Measurements from ENCODE around the gene SULT1E1. TPM values are rescaled to one million over a fixed set of nuclear protein-coding genes. Genes with fewer than 3 reads are reported as not detected.

Gene SULT1E1
- total and polyA plus RNA-seq, 7 donors = 0.05 TPM; not detected in 6

GRCh38 chr4:69823481-69824186, 36.3 kb downstream of the SULT1E1 start:
- H3K27ac ChIP-seq = no peak overlapping the region
- ATAC-seq = no peak
- intact Hi-C loops (cut with DNase I) = no loop called here
- no peaks in the 10 kb centered on the region for H3K9me3 ChIP-seq
- no peaks in the 10 kb centered on the region for H3K27me3 ChIP-seq (ENCODE audit: insufficient read depth in 3 of 3, low read length in 2 of 3)
- no peaks in the 10 kb centered on the region for H3K4me1 ChIP-seq
- 69 to 75% (median 71%) methylated on average over 8 of the region's 8 CpGs for WGBS, 3 donors
- TF ChIP-seq CTCF (IDR thresholded peaks at IDR 0.05) = no peak
- no peak for DNase-seq
- H3K36me3 ChIP-seq (ENCODE audit: insufficient read depth in 1 of 2, low read depth in 1 of 2) = no peaks in the 10 kb centered on the region
- H3K4me3 ChIP-seq = no peak overlapping the region

DNA sequence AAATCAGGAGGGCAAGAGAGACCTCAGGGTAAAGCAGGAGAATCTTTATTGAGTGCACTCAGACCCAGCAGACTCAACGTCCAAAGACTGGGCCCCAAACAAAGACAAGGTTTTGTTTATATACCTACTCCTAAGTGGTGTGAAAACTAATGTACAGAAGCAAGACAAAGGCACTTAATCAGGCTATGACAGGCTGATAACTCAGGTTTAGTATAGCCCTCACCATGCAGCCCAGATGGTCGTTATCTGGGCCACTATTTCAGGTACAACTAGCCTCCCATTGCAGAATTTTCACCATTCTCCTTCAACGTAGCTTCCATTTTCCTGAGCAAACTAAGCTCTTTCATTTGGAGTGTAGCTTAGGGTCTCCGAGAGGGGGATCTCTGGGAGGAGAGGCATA, 36.9 kb downstream of the SULT1E1 start:
- TF ChIP-seq CTCF (IDR thresholded peaks at IDR 0.05) = no peak
- H3K4me3 ChIP-seq = no peak overlapping the region
- no peak for ATAC-seq
- no peaks in the 10 kb centered on the region for H3K36me3 ChIP-seq (ENCODE audit: insufficient read depth in 1 of 2, low read depth in 1 of 2)
- no peaks in the 10 kb centered on the region for H3K27me3 ChIP-seq (ENCODE audit: insufficient read depth in 3 of 3, low read length in 2 of 3)
- intact Hi-C loops (cut with DNase I) = no loop called here
- 75 to 83% (median 80%) methylated on average over 4 of the region's 4 CpGs for WGBS, 3 donors
- H3K9me3 ChIP-seq = no peaks in the 10 kb centered on the region
- DNase-seq = no peak
- H3K27ac ChIP-seq = no peak overlapping the region
- no peaks in the 10 kb centered on the region for H3K4me1 ChIP-seq

GRCh38 chr4:69822198-69822597, 37.7 kb downstream of the SULT1E1 start:
- ATAC-seq (no peak), DNase-seq (no peak)
- TF ChIP-seq CTCF (IDR thresholded peaks at IDR 0.05) = no peak
- Histone ChIP-seq H3K4me3 (no peak overlapping the region), H3K27ac (no peak overlapping the region), H3K27me3 (ENCODE audit: insufficient read depth in 3 of 3, low read length in 2 of 3) (no peaks in the 10 kb centered on the region), H3K36me3 (ENCODE audit: insufficient read depth in 1 of 2, low read depth in 1 of 2) (no peaks in the 10 kb centered on the region), H3K9me3 (no peaks in the 10 kb centered on the region), H3K4me1 (no peaks in the 10 kb centered on the region)
- WGBS, 3 donors = 65 to 73% (median 69%) methylated on average over 5 of the region's 5 CpGs
- intact Hi-C loops (cut with DNase I) = no loop called here

DNA sequence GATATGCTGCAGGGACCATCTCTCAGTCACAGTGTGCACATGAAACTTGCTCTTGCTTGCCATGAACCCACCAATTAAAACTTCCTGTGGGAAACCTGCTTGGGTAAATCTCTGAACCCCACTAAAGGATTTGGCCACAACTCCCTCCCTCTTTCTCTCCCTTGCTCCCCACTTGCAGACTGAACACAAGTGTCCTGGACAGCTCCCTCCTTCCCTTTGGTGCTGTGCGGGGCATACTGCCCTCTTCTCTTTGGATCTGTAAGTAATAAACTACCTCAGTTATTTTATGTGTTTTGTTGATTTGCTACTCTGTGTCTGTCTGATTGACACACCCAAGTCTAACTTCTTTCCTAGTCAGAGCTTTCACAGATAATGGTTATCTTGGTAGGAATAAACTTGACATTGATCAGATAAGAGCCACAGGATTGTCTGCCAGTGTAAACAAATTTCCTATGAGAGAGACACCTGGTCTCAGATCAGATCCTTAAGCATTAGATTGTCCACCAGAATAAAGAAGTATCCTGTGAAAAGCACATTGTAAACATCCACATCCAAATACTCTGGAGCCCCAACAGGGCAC, 41.8 kb downstream of the SULT1E1 start:
- DNase-seq = no peak
- no peaks in the 10 kb centered on the region for H3K4me1 ChIP-seq
- no peak for TF ChIP-seq CTCF (IDR thresholded peaks at IDR 0.05)
- 82 to 88% (median 83%) methylated on average over 1 of the region's 1 CpG for WGBS, 3 donors
- no peak for ATAC-seq
- H3K4me3 ChIP-seq = no peak overlapping the region
- no peaks in the 10 kb centered on the region for H3K36me3 ChIP-seq (ENCODE audit: insufficient read depth in 1 of 2, low read depth in 1 of 2)
- no peaks in the 10 kb centered on the region for H3K27me3 ChIP-seq (ENCODE audit: insufficient read depth in 3 of 3, low read length in 2 of 3)
- intact Hi-C loops (cut with DNase I) = no loop called here
- no peak overlapping the region for H3K27ac ChIP-seq
- H3K9me3 ChIP-seq = no peaks in the 10 kb centered on the region
